ENCODE measurements around the gene VSTM1.

GRCh38 chr19:54042989-54043388 lies 20.7 kb downstream of the VSTM1 start:
- no peak for TF ChIP-seq POLR2A (IDR thresholded peaks at IDR 0.05)
- TF ChIP-seq CTCF (IDR thresholded peaks at IDR 0.05) = no peak

Measured in upper lobe of left lung (tissue), 4 donors.